H9 (cell line): Measurements from ENCODE around the gene OR9G1. TPM values are rescaled to one million over a fixed set of nuclear protein-coding genes. Genes with fewer than 3 reads are reported as not detected.

ENCODE experiments used
- DNase-seq: peaks from one replicate; pipeline ENCODE4 v3.0.0-alpha.2; 2017
- H2AFZ ChIP-seq: one replicate; pipeline ENCODE4 v1.6.1; 2013; ENCODE audit warnings: mild to moderate bottlenecking, low read length, control low read depth, moderate library complexity
- H2AK5ac ChIP-seq: 2 replicates; pipeline ENCODE4 v1.6.1; 2013; ENCODE audit warnings: low read length, control low read depth, mixed read lengths; ENCODE audit not compliant: insufficient read length
- H2BK120ac ChIP-seq: one replicate; pipeline ENCODE4 v1.6.1; 2013; ENCODE audit warnings: low read depth, mild to moderate bottlenecking, low read length, control low read depth, inconsistent platforms; ENCODE audit not compliant: poor library complexity, severe bottlenecking
- H2BK12ac ChIP-seq: 2 replicates; pipeline ENCODE4 v1.6.1; 2013; ENCODE audit warnings: low read length, control low read depth, mixed read lengths, low read depth; ENCODE audit not compliant: insufficient read length
- H2BK15ac ChIP-seq: 2 replicates; pipeline ENCODE4 v1.6.1; 2013; ENCODE audit warnings: low read depth, low read length, control low read depth
- H2BK20ac ChIP-seq: one replicate; pipeline ENCODE4 v1.6.1; 2013; ENCODE audit warnings: low read depth, mild to moderate bottlenecking, low read length, control low read depth, inconsistent platforms; ENCODE audit not compliant: poor library complexity, severe bottlenecking
- H2BK5ac ChIP-seq: 2 replicates; pipeline ENCODE4 v1.6.1; 2013; ENCODE audit warnings: low read length, control low read depth, mixed read lengths; ENCODE audit not compliant: insufficient read length
- H3K14ac ChIP-seq: 2 replicates; pipeline ENCODE4 v1.6.1; 2013; ENCODE audit warnings: low read length, control low read depth; ENCODE audit not compliant: insufficient read depth
- H3K18ac ChIP-seq: 2 replicates; pipeline ENCODE4 v1.6.1; 2013; ENCODE audit warnings: low read depth, mild to moderate bottlenecking, mixed read lengths, low read length, control low read depth; ENCODE audit not compliant: insufficient read length
- H3K23ac ChIP-seq: 2 replicates; pipeline ENCODE4 v1.6.1; 2013; ENCODE audit warnings: low read length, control low read depth, mixed read lengths, low read depth; ENCODE audit not compliant: insufficient read length
- H3K23me2 ChIP-seq: 2 replicates; pipeline ENCODE4 v1.6.1; 2013; ENCODE audit warnings: low read depth, mild to moderate bottlenecking, mixed read lengths, low read length, control low read depth; ENCODE audit not compliant: insufficient read length, poor library complexity, severe bottlenecking
- H3K27ac ChIP-seq: 2 replicates; pipeline ENCODE4 v1.5.1; 2013; ENCODE audit warnings: low read length, control low read depth, mixed read lengths, low read depth; ENCODE audit not compliant: insufficient read length
- H3K27me3 ChIP-seq: 2 replicates; pipeline ENCODE4 v1.6.1; 2013; ENCODE audit warnings: low read length, control low read depth, inconsistent platforms; ENCODE audit not compliant: insufficient read depth
- H3K4ac ChIP-seq: 2 replicates; pipeline ENCODE4 v1.6.1; 2013; ENCODE audit warnings: low read depth, mild to moderate bottlenecking, control low read depth, inconsistent platforms, low read length, moderate library complexity
- H3K4me1 ChIP-seq: 2 replicates; pipeline ENCODE4 v1.6.1; 2013; ENCODE audit warnings: low read length, control low read depth, inconsistent platforms; ENCODE audit not compliant: insufficient read depth
- H3K4me2 ChIP-seq: 2 replicates; pipeline ENCODE4 v1.6.1; 2013; ENCODE audit warnings: low read length, control low read depth, mixed read lengths; ENCODE audit not compliant: insufficient read length, insufficient read depth
- H3K56ac ChIP-seq: 2 replicates; pipeline ENCODE4 v1.6.1; 2013; ENCODE audit warnings: low read depth, mild to moderate bottlenecking, mixed read lengths, low read length, control low read depth; ENCODE audit not compliant: insufficient read length
- H3K79me1 ChIP-seq: 2 replicates; pipeline ENCODE4 v1.6.1; 2013; ENCODE audit warnings: low read depth, mild to moderate bottlenecking, moderate library complexity, low read length, control low read depth, inconsistent platforms; ENCODE audit not compliant: insufficient read depth, poor library complexity, severe bottlenecking
- H3K79me2 ChIP-seq: 2 replicates; pipeline ENCODE4 v1.6.1; 2013; ENCODE audit warnings: low read length, control low read depth, inconsistent platforms; ENCODE audit not compliant: insufficient read depth
- H3K9ac ChIP-seq: 2 replicates; pipeline ENCODE4 v1.6.1; 2013; ENCODE audit warnings: low read length, control low read depth, mixed read lengths; ENCODE audit not compliant: insufficient read length; ENCODE audit errors: extremely low read depth
- H3K9me3 ChIP-seq: one replicate; pipeline ENCODE4 v1.6.1; 2013; ENCODE audit warnings: low read depth, low read length, inconsistent platforms; ENCODE audit not compliant: control insufficient read depth
- H3T11ph ChIP-seq: one replicate; pipeline ENCODE4 v1.6.1; 2013; ENCODE audit warnings: mild to moderate bottlenecking, low read length, control low read depth, inconsistent platforms
- H4K20me1 ChIP-seq: one replicate; pipeline ENCODE4 v1.6.1; 2013; ENCODE audit not compliant: control insufficient read depth, insufficient read length, insufficient read depth
- H4K5ac ChIP-seq: 2 replicates; pipeline ENCODE4 v1.6.1; 2013; ENCODE audit warnings: low read depth, mild to moderate bottlenecking, mixed read lengths, low read length, control low read depth; ENCODE audit not compliant: insufficient read length
- H4K8ac ChIP-seq: replicated peaks from 2 replicates; pipeline ENCODE4 v1.6.1; 2013; ENCODE audit warnings: low read length, control low read depth, mixed read lengths, low read depth; ENCODE audit not compliant: insufficient read length
- H4K91ac ChIP-seq: 2 replicates; pipeline ENCODE4 v1.6.1; 2013; ENCODE audit warnings: low read depth, mild to moderate bottlenecking, moderate library complexity, mixed read lengths, low read length, control low read depth; ENCODE audit not compliant: insufficient read length
- H3K27ac Mint-ChIP-seq, 3 experiments: 2 replicates in 2 of 3; 3 replicates in 1 of 3; pipeline ENCODE4 v1.8.0; 2020 to 2021; ENCODE audit warnings: mixed read lengths in 3 of 3, mild to moderate bottlenecking in 1 of 3, moderate library complexity in 1 of 3
- H3K27me3 Mint-ChIP-seq: 2 replicates; pipeline ENCODE4 v1.8.0; 2021; ENCODE audit warnings: low read depth, mild to moderate bottlenecking, moderate library complexity, mixed read lengths
- H3K36me3 Mint-ChIP-seq, 3 experiments: 2 replicates in 2 of 3; 3 replicates in 1 of 3; pipeline ENCODE4 v1.8.0; 2020 to 2021; ENCODE audit warnings: low read depth in 3 of 3, mixed read lengths in 3 of 3; ENCODE audit not compliant: insufficient read depth in 1 of 3
- H3K4me1 Mint-ChIP-seq, 2 experiments: 2 replicates each; pipeline ENCODE4 v1.8.0; 2020; ENCODE audit warnings: mixed read lengths in 2 of 2
- H3K4me3 Mint-ChIP-seq, 2 experiments: 2 replicates in 1 of 2; 3 replicates in 1 of 2; pipeline ENCODE4 v1.8.0; 2020 to 2021; ENCODE audit warnings: mild to moderate bottlenecking in 2 of 2, mixed read lengths in 2 of 2, moderate library complexity in 1 of 2
- H3K9me3 Mint-ChIP-seq, 2 experiments: 2 replicates in 1 of 2; 3 replicates in 1 of 2; pipeline ENCODE4 v1.8.0; 2020; ENCODE audit warnings: mild to moderate bottlenecking in 2 of 2, mixed read lengths in 2 of 2, moderate library complexity in 1 of 2
- CTCF ChIP-seq: fragments of 200-600 bp; sonication (generic); conservative IDR thresholded peaks from 3 replicates; pipeline ENCODE4 v1.8.0; 2021; ENCODE audit warnings: antibody characterized with exemption, mild to moderate bottlenecking
- WGBS: extraction: QIAGEN DNeasy Blood & Tissue Kit; methylation state at CpG from one replicate; pipeline ENCODE4 v1.1.7; 2013; ENCODE audit warnings: missing lambda C conversion rate, low lambda C conversion rate, mixed read lengths; ENCODE audit not compliant: insufficient read length; ENCODE audit errors: extremely low coverage; 5-methylcytosine and 5-hydroxymethylcytosine counted together
- total RNA-seq: library from RNA; stranded (reverse); gene quantifications from 2 replicates; pipeline ENCODE4 v1.2.1, GENCODE V29; 2021

Gene OR9G1
- total RNA-seq, 1 experiment from 2014 or later = not detected

DNA sequence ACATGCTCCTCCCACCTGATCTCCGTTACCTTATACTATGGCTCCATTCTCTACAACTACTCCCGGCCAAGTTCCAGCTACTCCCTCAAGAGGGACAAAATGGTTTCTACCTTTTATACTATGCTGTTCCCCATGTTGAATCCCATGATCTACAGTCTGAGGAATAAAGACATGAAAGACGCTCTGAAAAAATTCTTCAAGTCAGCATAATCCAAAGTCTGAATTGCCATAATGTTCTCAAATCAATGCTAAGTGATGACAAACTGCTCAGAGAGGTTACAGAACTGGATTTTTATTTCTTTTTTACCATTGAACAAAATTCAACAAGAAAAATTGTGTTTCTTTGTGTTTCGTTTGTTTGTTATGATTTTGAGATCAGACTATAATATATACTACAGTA is 42.0 kb downstream of the OR9G1 start:
- no peak overlapping the region for H3K27ac Mint-ChIP-seq

More for the DNA sequence above, 42.0 kb downstream of the OR9G1 start:
- H3K27me3 Mint-ChIP-seq = no peaks in the 10 kb centered on the region
- peaks cover 0 to 6% of the 10 kb centered on the region in 2 experiments; a peak in 3 of 5 replicates for H3K9me3 Mint-ChIP-seq
- H2BK120ac ChIP-seq = no peak overlapping the region
- no peak overlapping the region for H2BK12ac ChIP-seq
- H3K79me1 ChIP-seq = no peaks in the 10 kb centered on the region
- no CpG with 5 or more reads among the region's 4 CpGs for WGBS
- H3K36me3 Mint-ChIP-seq = no peaks in the 10 kb centered on the region; a peak in 2 of 7 replicates
- H3K79me2 ChIP-seq = no peaks in the 10 kb centered on the region; the same call in 1 of the 2 replicates
- no peak overlapping the region for H3K14ac ChIP-seq
- no peak overlapping the region for H3T11ph ChIP-seq
- no peaks in the 10 kb centered on the region for H3K23me2 ChIP-seq
- H2BK5ac ChIP-seq = no peak overlapping the region
- H3K23ac ChIP-seq = no peak overlapping the region
- H2BK20ac ChIP-seq = no peak overlapping the region
- H3K4me3 Mint-ChIP-seq = no peak overlapping the region
- H3K4me1 ChIP-seq = no peaks in the 10 kb centered on the region
- H4K5ac ChIP-seq = no peak overlapping the region
- H4K91ac ChIP-seq = no peak overlapping the region
- H3K56ac ChIP-seq = no peak overlapping the region
- DNase-seq = no peak
- H3K27ac ChIP-seq = no peak overlapping the region
- no peak overlapping the region for H2AFZ ChIP-seq
- H3K18ac ChIP-seq = no peak overlapping the region
- no peak overlapping the region for H3K4ac ChIP-seq
- no peak overlapping the region for H3K4me2 ChIP-seq
- no peak overlapping the region for H2BK15ac ChIP-seq
- no peaks in the 10 kb centered on the region for H3K27me3 ChIP-seq
- no peaks in the 10 kb centered on the region for H4K20me1 ChIP-seq
- H3K4me1 Mint-ChIP-seq = no peaks in the 10 kb centered on the region
- H4K8ac ChIP-seq = no peak overlapping the region
- H3K9ac ChIP-seq = no peak overlapping the region
- H2AK5ac ChIP-seq = no peak overlapping the region
- TF ChIP-seq CTCF = no peak
- H3K9me3 ChIP-seq = no peaks in the 10 kb centered on the region
